ENCODE data around the gene AK2. TPM values are rescaled to one million over a fixed set of nuclear protein-coding genes. Genes with fewer than 3 reads are reported as not detected.

The AK2 gene
- total RNA-seq, 1 donor from 2014 or later, result 74.6 TPM

GRCh38 chr1:33022650-33023200 is 14.0 kb downstream of the AK2 start:
- no peak overlapping the region for H3K4me3 Mint-ChIP-seq (ENCODE audit: unreplicated experiment)
- peaks cover 11% of the 10 kb centered on the region for H3K36me3 Mint-ChIP-seq (ENCODE audit: low read depth, unreplicated experiment)
- peaks cover under 1% of the 10 kb centered on the region for H3K4me1 Mint-ChIP-seq (ENCODE audit: unreplicated experiment)
- TF ChIP-seq CTCF (IDR thresholded peaks at IDR 0.05; ENCODE audit: unreplicated experiment), result no peak
- H3K27ac Mint-ChIP-seq (ENCODE audit: unreplicated experiment), result no peak overlapping the region
- no peaks in the 10 kb centered on the region for H3K9me3 Mint-ChIP-seq (ENCODE audit: unreplicated experiment)
- no peaks in the 10 kb centered on the region for H3K27me3 Mint-ChIP-seq (ENCODE audit: unreplicated experiment)
- no peak for DNase-seq (ENCODE audit: low spot score)

- Mint-ChIP-seq H3K27me3 (ENCODE audit: unreplicated experiment) (no peaks in the 10 kb centered on the region), H3K9me3 (ENCODE audit: unreplicated experiment) (no peaks in the 10 kb centered on the region), H3K4me3 (ENCODE audit: unreplicated experiment) (no peak overlapping the region), H3K4me1 (ENCODE audit: unreplicated experiment) (no peaks in the 10 kb centered on the region), H3K27ac (ENCODE audit: unreplicated experiment) (no peak overlapping the region), H3K36me3 (ENCODE audit: low read depth, unreplicated experiment) (peaks cover 15% of the 10 kb centered on the region)
- TF ChIP-seq CTCF (IDR thresholded peaks at IDR 0.05; ENCODE audit: unreplicated experiment), result no peak
- DNase-seq (ENCODE audit: low spot score), result no peak
Observed at GRCh38 chr1:33021567-33022431, 14.9 kb downstream of the AK2 start.

- no peak overlapping the region for H3K4me3 Mint-ChIP-seq (ENCODE audit: unreplicated experiment)
- no peak for TF ChIP-seq CTCF (IDR thresholded peaks at IDR 0.05; ENCODE audit: unreplicated experiment)
- H3K9me3 Mint-ChIP-seq (ENCODE audit: unreplicated experiment), result no peaks in the 10 kb centered on the region
- no peak for DNase-seq (ENCODE audit: low spot score)
- peaks cover 24% of the 10 kb centered on the region for H3K36me3 Mint-ChIP-seq (ENCODE audit: low read depth, unreplicated experiment)
- H3K27ac Mint-ChIP-seq (ENCODE audit: unreplicated experiment), result no peak overlapping the region
- H3K27me3 Mint-ChIP-seq (ENCODE audit: unreplicated experiment), result no peaks in the 10 kb centered on the region
- H3K4me1 Mint-ChIP-seq (ENCODE audit: unreplicated experiment), result no peaks in the 10 kb centered on the region
Observed at GRCh38 chr1:33018112-33018511, 18.6 kb downstream of the AK2 start.

- no peaks in the 10 kb centered on the region for H3K4me1 Mint-ChIP-seq (ENCODE audit: unreplicated experiment)
- peaks cover 1% of the 10 kb centered on the region for H3K27me3 Mint-ChIP-seq (ENCODE audit: unreplicated experiment)
- no peak overlapping the region for H3K4me3 Mint-ChIP-seq (ENCODE audit: unreplicated experiment)
- no peak for DNase-seq (ENCODE audit: low spot score)
- H3K9me3 Mint-ChIP-seq (ENCODE audit: unreplicated experiment), result no peaks in the 10 kb centered on the region
- peaks cover 32% of the 10 kb centered on the region for H3K36me3 Mint-ChIP-seq (ENCODE audit: low read depth, unreplicated experiment)
- no peak for TF ChIP-seq CTCF (IDR thresholded peaks at IDR 0.05; ENCODE audit: unreplicated experiment)
- H3K27ac Mint-ChIP-seq (ENCODE audit: unreplicated experiment), result no peak overlapping the region
Observed at GRCh38 chr1:33017175-33017574, 19.5 kb downstream of the AK2 start.

GRCh38 chr1:33015216-33015615 is 21.5 kb downstream of the AK2 start:
- no peak for TF ChIP-seq CTCF (IDR thresholded peaks at IDR 0.05; ENCODE audit: unreplicated experiment)
- Mint-ChIP-seq H3K27me3 (ENCODE audit: unreplicated experiment) (peaks cover 2% of the 10 kb centered on the region), H3K9me3 (ENCODE audit: unreplicated experiment) (no peaks in the 10 kb centered on the region), H3K4me1 (ENCODE audit: unreplicated experiment) (no peaks in the 10 kb centered on the region), H3K36me3 (ENCODE audit: low read depth, unreplicated experiment) (peaks cover 40% of the 10 kb centered on the region), H3K4me3 (ENCODE audit: unreplicated experiment) (no peak overlapping the region), H3K27ac (ENCODE audit: unreplicated experiment) (no peak overlapping the region)
- no peak for DNase-seq (ENCODE audit: low spot score)

All from endothelial cell (in vitro differentiated cells).